ENCODE measurements around the gene AKR1B15. TPM values are rescaled to one million over a fixed set of nuclear protein-coding genes. Genes with fewer than 3 reads are reported as not detected.

The AKR1B15 gene
- total RNA-seq, 1 experiment from 2014 or later, result not detected

- H3K4me1 Mint-ChIP-seq (ENCODE audit: low read depth, unreplicated experiment), result no peaks in the 10 kb centered on the region
- peaks cover 10% of the 10 kb centered on the region for H3K27me3 Mint-ChIP-seq (ENCODE audit: insufficient read depth, unreplicated experiment)
- H3K27me3 ChIP-seq (replicated peaks; ENCODE audit: control insufficient read depth, insufficient read depth, low read length), result no peaks in the 10 kb centered on the region
- H3K9me3 ChIP-seq, result peaks cover 6% of the 10 kb centered on the region; the same call in 1 of the 2 replicates
- no TSS peak for BruUV-seq (replicated peaks)
- H3K4me1 ChIP-seq, result no peaks in the 10 kb centered on the region
- ChIA-PET CTCF (no interaction called here), POLR2A (no interaction called here)
- H3K9me3 Mint-ChIP-seq (ENCODE audit: unreplicated experiment), result peaks cover 7% of the 10 kb centered on the region
- no peaks in the 10 kb centered on the region for H3K36me3 Mint-ChIP-seq (ENCODE audit: insufficient read depth, unreplicated experiment)
- TF ChIP-seq CTCF (IDR thresholded peaks at IDR 0.05; ENCODE audit: insufficient read depth in 1 of 2, low read depth in 1 of 2, low read length in 1 of 2, severe bottlenecking in 1 of 2, unreplicated experiment in 1 of 2), result no peak
- DNase-seq, result no peak
- H3K27ac Mint-ChIP-seq (ENCODE audit: unreplicated experiment), result no peak overlapping the region
- H3K4me3 ChIP-seq (ENCODE audit: low read depth, low read length), result no peak overlapping the region
- no peak overlapping the region for H3K4me3 Mint-ChIP-seq (ENCODE audit: unreplicated experiment)
- intact Hi-C loops (cut with micrococcal nuclease; ENCODE audit: unreplicated experiment), result no loop called here
- H3K36me3 ChIP-seq (ENCODE audit: control insufficient read depth, insufficient read depth, low read length), result no peaks in the 10 kb centered on the region
These were observed 35.4 kb downstream of the AKR1B15 start for GRCh38 chr7:134584290-134584689.

GRCh38 chr7:134585897-134586296, 37.0 kb downstream of the AKR1B15 start:
- TF ChIP-seq CTCF (IDR thresholded peaks at IDR 0.05; ENCODE audit: insufficient read depth in 1 of 2, low read depth in 1 of 2, low read length in 1 of 2, severe bottlenecking in 1 of 2, unreplicated experiment in 1 of 2), result no peak

GRCh38 chr7:134587750-134588149, 38.8 kb downstream of the AKR1B15 start:
- H3K27ac Mint-ChIP-seq (ENCODE audit: unreplicated experiment), result no peak overlapping the region
- intact Hi-C loops (cut with micrococcal nuclease; ENCODE audit: unreplicated experiment), result no loop called here

More at GRCh38 chr7:134585897-134586296, 37.0 kb downstream of the AKR1B15 start:
- ChIA-PET CTCF (no interaction called here), POLR2A (no interaction called here)
- Histone ChIP-seq H3K27me3 (replicated peaks; ENCODE audit: control insufficient read depth, insufficient read depth, low read length) (no peaks in the 10 kb centered on the region), H3K36me3 (ENCODE audit: control insufficient read depth, insufficient read depth, low read length) (no peaks in the 10 kb centered on the region), H3K9me3 (peaks cover 6% of the 10 kb centered on the region; the same call in 1 of the 2 replicates), H3K4me3 (ENCODE audit: low read depth, low read length) (no peak overlapping the region), H3K4me1 (no peaks in the 10 kb centered on the region)
- BruUV-seq (replicated peaks), result no TSS peak
- no peaks in the 10 kb centered on the region for H3K36me3 Mint-ChIP-seq (ENCODE audit: insufficient read depth, unreplicated experiment)
- H3K9me3 Mint-ChIP-seq (ENCODE audit: unreplicated experiment), result peaks cover 9% of the 10 kb centered on the region
- DNase-seq, result no peak
- no peaks in the 10 kb centered on the region for H3K4me1 Mint-ChIP-seq (ENCODE audit: low read depth, unreplicated experiment)
- intact Hi-C loops (cut with micrococcal nuclease; ENCODE audit: unreplicated experiment), result no loop called here
- H3K4me3 Mint-ChIP-seq (ENCODE audit: unreplicated experiment), result no peak overlapping the region
- H3K27ac Mint-ChIP-seq (ENCODE audit: unreplicated experiment), result no peak overlapping the region
- H3K27me3 Mint-ChIP-seq (ENCODE audit: insufficient read depth, unreplicated experiment), result peaks cover 10% of the 10 kb centered on the region

More at GRCh38 chr7:134587750-134588149, 38.8 kb downstream of the AKR1B15 start:
- Mint-ChIP-seq H3K4me1 (ENCODE audit: low read depth, unreplicated experiment) (no peaks in the 10 kb centered on the region), H3K9me3 (ENCODE audit: unreplicated experiment) (peaks cover 20% of the 10 kb centered on the region), H3K27me3 (ENCODE audit: insufficient read depth, unreplicated experiment) (peaks cover 6% of the 10 kb centered on the region), H3K36me3 (ENCODE audit: insufficient read depth, unreplicated experiment) (no peaks in the 10 kb centered on the region), H3K4me3 (ENCODE audit: unreplicated experiment) (no peak overlapping the region)
- DNase-seq, result no peak
- ChIA-PET POLR2A (no interaction called here), CTCF (no interaction called here)
- H3K9me3 ChIP-seq, result peaks cover 9% of the 10 kb centered on the region
- no peaks in the 10 kb centered on the region for H3K27me3 ChIP-seq (replicated peaks; ENCODE audit: control insufficient read depth, insufficient read depth, low read length)
- no TSS peak for BruUV-seq (replicated peaks)
- H3K36me3 ChIP-seq (ENCODE audit: control insufficient read depth, insufficient read depth, low read length), result no peaks in the 10 kb centered on the region
- no peak overlapping the region for H3K4me3 ChIP-seq (ENCODE audit: low read depth, low read length)
- H3K4me1 ChIP-seq, result no peaks in the 10 kb centered on the region
- TF ChIP-seq CTCF (IDR thresholded peaks at IDR 0.05; ENCODE audit: insufficient read depth in 1 of 2, low read depth in 1 of 2, low read length in 1 of 2, severe bottlenecking in 1 of 2, unreplicated experiment in 1 of 2), result no peak

Measured in Caco-2 (cell line).